BLaER1 (cell line): ENCODE results near the gene GLRA2.

ENCODE experiments used
- H3K27ac ChIP-seq: shearing (Covaris generic); formaldehyde crosslinking; 2 replicates; pipeline ENCODE4 v1.8.1; 2022
- H3K27me3 ChIP-seq: shearing (Covaris generic); formaldehyde crosslinking; 2 replicates; pipeline ENCODE4 v1.8.1; 2022
- H3K36me3 ChIP-seq: shearing (Covaris generic); formaldehyde crosslinking; 2 replicates; pipeline ENCODE4 v1.8.1; 2022
- H3K4me1 ChIP-seq: shearing (Covaris generic); formaldehyde crosslinking; 2 replicates; pipeline ENCODE4 v1.8.1; 2022
- H3K4me2 ChIP-seq: shearing (Covaris generic); formaldehyde crosslinking; 2 replicates; pipeline ENCODE4 v1.8.1; 2022
- H3K4me3 ChIP-seq: shearing (Covaris generic); formaldehyde crosslinking; 2 replicates; pipeline ENCODE4 v1.8.1; 2022
- H3K9ac ChIP-seq: shearing (Covaris generic); formaldehyde crosslinking; 2 replicates; pipeline ENCODE4 v1.8.1; 2022
- H3K9me3 ChIP-seq: shearing (Covaris generic); formaldehyde crosslinking; 2 replicates; pipeline ENCODE4 v1.8.1; 2022
- H4K20me1 ChIP-seq: shearing (Covaris generic); formaldehyde crosslinking; 2 replicates; pipeline ENCODE4 v1.8.1; 2022
- Cebpa-rat ChIP-seq: shearing (Covaris generic); IDR thresholded peaks from 2 replicates; pipeline ENCODE4 v1.8.1; 2022

Gene GLRA2

GRCh38 chrX:14509325-14510057 is 19.8 kb upstream of the GLRA2 start:
- TF ChIP-seq Cebpa-rat = no peak
- Histone ChIP-seq H3K36me3 (no peaks in the 10 kb centered on the region), H3K27me3 (peaks cover 84% of the 10 kb centered on the region)

GRCh38 chrX:14528629-14529289 is 577 bp upstream of the GLRA2 start:
- no peak for TF ChIP-seq Cebpa-rat
- H3K4me1 ChIP-seq = no peaks in the 10 kb centered on the region
- H3K4me3 ChIP-seq = no peak overlapping the region
- H3K4me2 ChIP-seq = no peak overlapping the region
- H3K9ac ChIP-seq = no peak overlapping the region
- no peaks in the 10 kb centered on the region for H3K9me3 ChIP-seq
- H3K36me3 ChIP-seq = no peaks in the 10 kb centered on the region
- H3K27ac ChIP-seq = no peak overlapping the region
- peaks cover 8% of the 10 kb centered on the region; the same call in 1 of the 2 replicates for H4K20me1 ChIP-seq
- H3K27me3 ChIP-seq = peaks cover 44% of the 10 kb centered on the region

More at GRCh38 chrX:14509325-14510057, 19.8 kb upstream of the GLRA2 start:
- Histone ChIP-seq H4K20me1 (no peaks in the 10 kb centered on the region), H3K4me3 (no peak overlapping the region), H3K27ac (no peak overlapping the region), H3K9ac (no peak overlapping the region), H3K4me1 (no peaks in the 10 kb centered on the region), H3K9me3 (peaks cover 7% of the 10 kb centered on the region; the same call in 1 of the 2 replicates), H3K4me2 (no peak overlapping the region)

- peaks cover 58% of the 10 kb centered on the region for H3K27me3 ChIP-seq
- no peaks in the 10 kb centered on the region for H3K9me3 ChIP-seq
- no peaks in the 10 kb centered on the region for H3K4me1 ChIP-seq
- TF ChIP-seq Cebpa-rat = no peak
- no peak overlapping the region for H3K27ac ChIP-seq
- H4K20me1 ChIP-seq = peaks cover 8% of the 10 kb centered on the region; the same call in 1 of the 2 replicates
- no peak overlapping the region for H3K4me2 ChIP-seq
- H3K36me3 ChIP-seq = no peaks in the 10 kb centered on the region
- H3K9ac ChIP-seq = no peak overlapping the region
- H3K4me3 ChIP-seq = no peak overlapping the region
Observed at GRCh38 chrX:14533867-14534266, 4.5 kb downstream of the GLRA2 start.

- no peak overlapping the region for H3K27ac ChIP-seq
- no peaks in the 10 kb centered on the region; the same call in 1 of the 2 replicates for H4K20me1 ChIP-seq
- no peak overlapping the region for H3K4me3 ChIP-seq
- peaks cover 86% of the 10 kb centered on the region for H3K27me3 ChIP-seq
- H3K4me1 ChIP-seq = no peaks in the 10 kb centered on the region
- no peaks in the 10 kb centered on the region for H3K9me3 ChIP-seq
- TF ChIP-seq Cebpa-rat = no peak
- no peak overlapping the region for H3K4me2 ChIP-seq
- no peaks in the 10 kb centered on the region for H3K36me3 ChIP-seq
- no peak overlapping the region for H3K9ac ChIP-seq
Observed at GRCh38 chrX:14546190-14546589, 16.9 kb downstream of the GLRA2 start.

- Histone ChIP-seq H3K4me3 (no peak overlapping the region), H3K4me2 (no peak overlapping the region), H3K9ac (no peak overlapping the region), H3K36me3 (no peaks in the 10 kb centered on the region), H3K9me3 (no peaks in the 10 kb centered on the region), H4K20me1 (peaks cover 5% of the 10 kb centered on the region; the same call in 1 of the 2 replicates), H3K27me3 (peaks cover 84% of the 10 kb centered on the region), H3K4me1 (no peaks in the 10 kb centered on the region), H3K27ac (no peak overlapping the region)
- TF ChIP-seq Cebpa-rat = no peak
Observed at GRCh38 chrX:14554131-14554715, 24.9 kb downstream of the GLRA2 start.

GRCh38 chrX:14564058-14564457 is 34.7 kb downstream of the GLRA2 start:
- no peaks in the 10 kb centered on the region; the same call in 1 of the 2 replicates for H3K9me3 ChIP-seq

GRCh38 chrX:14573161-14573560 is 43.8 kb downstream of the GLRA2 start:
- H3K4me2 ChIP-seq = no peak overlapping the region
- H3K9ac ChIP-seq = no peak overlapping the region
- no peak overlapping the region for H3K27ac ChIP-seq
- no peaks in the 10 kb centered on the region for H4K20me1 ChIP-seq
- H3K4me1 ChIP-seq = no peaks in the 10 kb centered on the region
- no peaks in the 10 kb centered on the region for H3K36me3 ChIP-seq
- TF ChIP-seq Cebpa-rat = no peak
- H3K27me3 ChIP-seq = peaks cover 62% of the 10 kb centered on the region
- H3K4me3 ChIP-seq = no peak overlapping the region
- H3K9me3 ChIP-seq = no peaks in the 10 kb centered on the region

More at GRCh38 chrX:14564058-14564457, 34.7 kb downstream of the GLRA2 start:
- Histone ChIP-seq H4K20me1 (no peaks in the 10 kb centered on the region), H3K36me3 (no peaks in the 10 kb centered on the region), H3K4me1 (no peaks in the 10 kb centered on the region), H3K4me3 (no peak overlapping the region), H3K27me3 (peaks cover 62% of the 10 kb centered on the region), H3K27ac (no peak overlapping the region), H3K4me2 (no peak overlapping the region), H3K9ac (no peak overlapping the region)
- no peak for TF ChIP-seq Cebpa-rat

- no peak overlapping the region for H3K4me2 ChIP-seq
- no peaks in the 10 kb centered on the region for H3K9me3 ChIP-seq
- H3K36me3 ChIP-seq = no peaks in the 10 kb centered on the region
- H4K20me1 ChIP-seq = no peaks in the 10 kb centered on the region
- no peak overlapping the region for H3K27ac ChIP-seq
- H3K27me3 ChIP-seq = peaks cover 40% of the 10 kb centered on the region
- H3K9ac ChIP-seq = no peak overlapping the region
- TF ChIP-seq Cebpa-rat = no peak
- no peak overlapping the region for H3K4me3 ChIP-seq
- H3K4me1 ChIP-seq = no peaks in the 10 kb centered on the region
Observed at GRCh38 chrX:14581081-14581480, 51.7 kb downstream of the GLRA2 start.

GRCh38 chrX:14584548-14584947 is 55.2 kb downstream of the GLRA2 start:
- no peak for TF ChIP-seq Cebpa-rat

GRCh38 chrX:14590216-14590615 is 60.9 kb downstream of the GLRA2 start:
- Histone ChIP-seq H3K9ac (no peak overlapping the region), H3K4me1 (no peaks in the 10 kb centered on the region), H3K4me3 (no peak overlapping the region), H3K27ac (no peak overlapping the region), H3K4me2 (no peak overlapping the region), H4K20me1 (no peaks in the 10 kb centered on the region), H3K9me3 (peaks cover 5% of the 10 kb centered on the region; the same call in 1 of the 2 replicates), H3K27me3 (peaks cover 56% of the 10 kb centered on the region), H3K36me3 (no peaks in the 10 kb centered on the region)
- no peak for TF ChIP-seq Cebpa-rat

More at GRCh38 chrX:14584548-14584947, 55.2 kb downstream of the GLRA2 start:
- no peak overlapping the region for H3K27ac ChIP-seq
- peaks cover 23% of the 10 kb centered on the region for H3K27me3 ChIP-seq
- H3K9me3 ChIP-seq = peaks cover 5% of the 10 kb centered on the region; the same call in 1 of the 2 replicates
- no peak overlapping the region for H3K9ac ChIP-seq
- H4K20me1 ChIP-seq = no peaks in the 10 kb centered on the region
- no peak overlapping the region for H3K4me3 ChIP-seq
- H3K36me3 ChIP-seq = no peaks in the 10 kb centered on the region
- no peak overlapping the region for H3K4me2 ChIP-seq
- H3K4me1 ChIP-seq = no peaks in the 10 kb centered on the region
